HL-60/S4 treated with retinoic acid at 250 ng/mL for 4 days and 3 days (cell line): ENCODE measurements around the gene TXNL4A.
"Not testable (repeated sequence)": the region's sequence is repeated elsewhere in the genome, so short reads cannot be mapped to it uniquely, and the experiment has no call there.

Experiments used
- in situ Hi-C: fragments of 300-500 bp; cut with MboI; formaldehyde crosslinking; loops from 2 replicates; pipeline ENCODE4 v1.7.0; 2022; ENCODE audit warnings: low sequenced_read_pairs

TXNL4A gene

DNA sequence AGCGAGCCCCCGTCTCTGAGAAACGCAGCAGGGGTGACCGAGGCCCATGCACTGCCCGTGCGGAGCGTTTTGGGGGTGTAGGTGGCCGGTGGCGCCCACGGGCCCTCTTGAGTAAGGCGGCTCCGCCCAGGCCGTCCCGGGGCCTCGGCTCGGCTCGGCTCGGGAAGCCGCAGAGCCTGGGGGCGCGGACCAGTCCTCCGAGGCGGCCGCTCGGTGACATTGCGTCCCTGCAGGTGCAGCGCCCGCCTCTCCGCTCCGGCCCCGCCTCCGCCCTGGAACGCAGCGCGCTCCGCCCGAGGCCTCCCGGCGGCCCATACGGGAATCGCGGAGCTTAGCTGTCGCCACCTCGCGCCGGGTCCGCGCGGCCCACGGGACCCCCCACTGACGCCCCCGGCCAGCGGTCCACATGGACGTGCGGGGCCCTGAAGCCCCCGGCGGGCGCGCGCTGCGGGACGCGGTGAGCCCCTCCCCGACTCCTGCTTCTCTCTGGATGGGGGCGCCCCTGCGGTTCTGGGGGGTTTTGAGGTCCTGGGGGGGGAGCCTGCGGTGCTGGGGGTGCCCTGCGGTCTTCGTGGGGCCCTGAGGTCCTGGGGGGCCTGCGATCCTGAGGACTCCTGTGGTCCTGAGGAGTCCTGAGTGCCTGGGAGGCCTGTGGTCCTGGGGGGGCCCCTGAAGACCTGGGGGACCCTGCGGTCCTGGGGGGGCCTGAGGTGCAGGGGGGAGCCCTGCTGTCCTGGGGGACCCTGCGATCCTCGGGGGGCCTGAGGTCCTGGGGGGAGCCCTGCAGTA is 23.8 kb downstream of the TXNL4A start, which contains the start of gene HSBP1L1:
HSBP1L1 (plus strand) TSS at position 314 of the 789 bp plus-strand sequence; CDS start at position 407, 93 bp downstream.
- in situ Hi-C loops, result no loop called here

DNA sequence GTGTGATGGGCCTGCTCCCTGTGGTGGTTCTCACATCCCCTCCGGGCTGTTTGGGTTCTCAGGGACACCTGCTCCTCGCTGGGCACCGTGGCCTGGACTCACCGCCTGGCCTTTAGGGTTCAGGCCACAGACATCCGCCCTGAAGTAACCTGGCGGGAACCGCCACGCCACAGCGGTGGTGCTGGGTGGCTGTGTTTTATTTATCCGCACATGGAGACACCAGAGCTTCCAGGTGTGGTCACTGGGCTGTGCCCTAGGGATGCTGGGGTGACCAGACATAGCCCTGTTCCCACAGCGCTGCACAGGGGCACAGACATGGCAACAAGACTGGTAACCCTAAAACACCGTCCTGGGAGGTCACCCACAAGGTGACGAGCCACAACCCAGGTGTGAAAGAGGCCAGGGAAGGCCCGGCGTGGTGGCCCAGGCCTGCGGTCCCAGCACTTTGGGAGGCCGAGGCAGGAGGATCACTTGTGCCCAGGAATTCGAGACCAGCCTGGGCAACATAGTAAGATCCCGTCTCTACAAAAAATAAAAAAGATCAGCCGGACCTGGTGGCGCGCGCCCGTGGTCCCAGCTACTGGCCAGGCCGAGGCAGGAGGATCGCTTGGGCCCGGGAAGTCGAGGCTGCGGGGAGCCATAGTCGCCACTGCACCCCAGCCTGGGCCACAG is 24.6 kb downstream of the TXNL4A start:
- in situ Hi-C loops, result no loop called here

DNA sequence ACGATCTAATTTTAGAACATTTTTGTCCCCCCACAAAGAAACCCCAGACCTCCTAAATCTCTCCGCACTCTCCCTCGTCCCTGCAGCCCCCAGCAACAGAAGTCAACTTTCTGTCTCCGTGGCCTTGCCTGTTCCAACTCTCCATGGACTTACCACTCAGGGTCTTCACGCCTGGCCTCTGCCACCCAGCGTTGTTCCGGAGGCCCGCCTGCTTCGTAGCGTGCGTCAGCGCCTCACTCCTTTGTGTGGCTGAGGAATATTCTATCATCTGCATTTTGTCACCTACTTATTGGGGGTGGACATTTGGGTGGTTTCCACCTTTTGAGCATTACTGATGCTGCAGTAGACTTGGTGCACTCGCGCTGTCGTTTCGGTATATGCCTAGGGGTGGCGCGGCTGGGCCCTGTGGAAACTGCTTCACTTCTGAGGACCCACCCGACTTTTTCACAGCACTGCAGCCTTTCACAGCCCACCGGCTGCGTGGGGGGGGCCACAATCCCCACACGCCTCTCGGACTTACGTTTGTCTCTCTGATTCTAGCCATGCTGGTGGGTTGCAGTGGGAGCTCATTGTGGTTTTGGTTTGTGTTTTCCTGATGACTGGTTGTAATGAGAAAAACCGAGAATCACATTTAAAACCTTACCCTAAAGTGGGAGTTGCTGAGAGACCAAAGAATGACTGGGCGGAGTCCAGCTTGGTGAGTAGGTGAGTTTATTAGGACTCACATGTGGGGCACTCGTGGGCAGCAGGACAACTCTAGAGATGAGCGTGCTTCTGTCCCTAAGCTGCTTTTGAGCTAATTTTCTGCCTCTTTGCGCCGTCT is 25.3 kb downstream of the TXNL4A start:
- in situ Hi-C loops, result no loop called here

DNA sequence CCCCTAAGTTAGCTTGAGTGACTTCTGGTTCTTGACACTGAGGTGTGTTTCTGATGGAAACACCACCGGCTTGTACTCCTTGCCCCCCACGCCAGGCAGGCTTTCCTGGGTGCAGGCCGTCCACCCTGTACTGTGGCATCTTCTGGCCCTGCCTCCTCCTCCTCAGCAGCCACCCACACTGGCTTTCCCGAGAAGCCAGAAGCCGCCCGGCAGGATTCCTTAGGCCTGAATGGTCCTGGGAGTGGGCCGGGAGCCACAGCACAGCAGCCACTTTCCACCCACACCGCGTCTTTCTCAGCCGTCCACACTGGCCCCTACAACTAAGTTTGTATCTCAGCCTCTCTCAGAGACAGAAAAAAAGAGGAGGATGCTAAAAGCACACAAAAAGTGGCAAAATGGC is 26.1 kb downstream of the TXNL4A start:
- in situ Hi-C loops, result no loop called here

DNA sequence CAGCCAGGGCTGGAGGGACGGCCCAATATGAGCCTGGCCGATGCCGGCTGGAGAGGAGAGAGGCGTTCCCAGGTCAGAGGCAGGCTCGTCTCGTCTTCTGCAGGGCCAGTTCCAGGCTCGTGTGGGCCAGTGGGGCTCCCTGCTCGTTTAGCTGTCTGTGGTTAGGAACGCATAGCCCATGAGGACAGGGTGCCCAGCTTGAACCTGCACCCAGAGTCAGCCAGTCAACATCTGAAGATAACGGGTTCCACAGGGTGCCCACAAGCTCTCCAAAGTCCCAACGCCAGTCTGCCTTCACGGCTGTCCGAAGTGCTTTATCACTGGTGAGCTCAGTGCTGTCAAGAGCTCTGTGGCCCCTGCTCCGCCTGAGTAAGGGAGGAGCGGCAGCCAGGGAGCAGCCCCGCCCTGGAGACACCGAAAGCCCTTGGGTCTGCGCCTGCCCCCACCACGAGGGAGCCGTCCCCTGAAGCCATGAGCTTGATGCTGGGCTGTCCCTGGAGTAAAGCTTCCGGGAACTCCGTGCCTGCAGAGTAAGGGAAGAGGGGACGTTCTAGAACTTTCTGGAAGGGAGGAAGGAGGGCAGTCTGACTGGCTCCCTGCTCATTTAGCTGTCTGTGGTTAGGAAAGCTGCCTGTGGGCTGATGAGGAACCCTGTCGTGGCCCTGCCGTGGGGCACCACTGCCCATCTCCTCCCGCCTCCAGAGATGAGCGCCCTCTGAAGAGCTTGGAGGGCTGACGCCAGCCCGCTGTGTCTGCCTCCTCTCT is 26.7 kb downstream of the TXNL4A start:
- in situ Hi-C loops, result no loop called here

DNA sequence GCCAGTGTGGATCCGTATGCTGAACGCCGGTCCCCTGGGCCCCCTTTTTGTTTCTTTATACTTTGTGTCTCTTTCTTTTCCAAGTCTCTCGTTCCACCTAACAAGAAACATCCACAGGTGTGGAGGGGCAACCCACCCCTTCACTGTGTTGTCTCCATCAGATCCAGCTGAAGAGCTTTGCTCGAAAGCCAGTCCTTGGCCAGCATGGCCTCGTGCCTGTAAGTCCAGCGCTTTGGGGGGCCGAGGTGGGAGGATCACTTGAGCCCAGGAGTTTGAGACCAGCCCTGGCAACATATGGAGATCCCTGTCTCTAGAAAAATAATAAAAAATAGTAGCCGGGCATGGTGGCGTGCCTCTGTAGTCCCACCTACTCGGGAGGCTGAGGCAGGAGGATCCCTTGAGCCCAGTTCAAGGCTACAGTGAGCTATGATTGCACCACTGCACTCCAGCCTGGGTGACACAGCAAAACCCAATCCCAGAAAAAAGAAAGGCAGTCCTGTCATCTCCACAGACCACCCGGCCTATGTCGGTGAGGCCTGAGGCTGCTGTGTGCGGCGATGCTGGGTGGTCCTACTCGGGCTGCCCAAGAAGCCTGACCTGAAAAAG is 27.3 kb downstream of the TXNL4A start:
- in situ Hi-C loops, result no loop called here

DNA sequence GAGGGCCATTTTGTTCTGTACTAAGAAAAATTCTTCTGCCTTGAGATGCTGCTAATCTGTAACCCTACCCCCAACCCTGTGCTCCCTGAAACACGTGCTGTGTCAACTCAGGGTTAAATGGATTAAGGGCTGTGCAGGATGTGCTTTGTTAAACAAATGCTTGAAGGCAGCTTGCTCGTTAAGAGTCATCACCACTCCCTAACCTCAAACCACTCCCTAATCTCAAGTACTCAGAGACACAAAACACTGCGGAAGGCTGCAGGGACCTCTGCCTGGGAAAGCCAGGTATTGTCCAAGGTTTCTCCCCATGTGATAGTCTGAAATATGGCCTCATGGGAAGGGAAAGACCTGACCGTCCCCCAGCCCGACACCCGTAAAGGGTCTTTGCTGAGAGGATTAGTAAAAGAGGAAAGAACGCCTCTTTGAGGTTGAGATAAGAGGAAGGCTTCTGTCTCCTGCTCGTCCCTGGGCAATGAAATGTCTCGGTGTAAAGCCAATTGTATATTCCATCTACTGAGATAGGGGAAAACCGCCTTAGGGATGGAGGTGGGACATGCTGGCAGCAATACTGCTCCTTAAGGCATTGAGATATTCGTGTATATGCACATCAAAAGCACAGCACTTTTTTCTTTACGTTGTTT is 28.1 kb downstream of the TXNL4A start:
- in situ Hi-C loops, result not testable (repeated sequence)

DNA sequence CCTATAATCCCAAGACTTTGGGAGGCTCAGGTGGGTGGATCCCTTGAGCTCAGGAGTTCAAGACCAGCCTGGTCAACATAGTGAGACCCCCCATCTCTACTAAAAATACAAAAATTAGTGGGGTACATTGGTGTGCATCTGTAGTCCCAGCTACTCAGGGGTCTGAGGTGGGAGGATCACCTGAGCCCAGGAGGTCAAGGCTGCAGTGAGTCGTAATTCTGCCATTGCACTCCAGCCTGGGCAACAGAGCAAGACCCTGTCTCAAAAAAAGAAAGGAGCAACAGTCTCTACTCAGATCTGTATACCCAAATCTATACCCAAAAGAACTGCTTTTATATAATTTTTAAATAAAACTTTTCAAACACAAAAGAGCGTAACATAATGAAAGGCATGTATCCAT is 29.4 kb downstream of the TXNL4A start:
- in situ Hi-C loops, result no loop called here

DNA sequence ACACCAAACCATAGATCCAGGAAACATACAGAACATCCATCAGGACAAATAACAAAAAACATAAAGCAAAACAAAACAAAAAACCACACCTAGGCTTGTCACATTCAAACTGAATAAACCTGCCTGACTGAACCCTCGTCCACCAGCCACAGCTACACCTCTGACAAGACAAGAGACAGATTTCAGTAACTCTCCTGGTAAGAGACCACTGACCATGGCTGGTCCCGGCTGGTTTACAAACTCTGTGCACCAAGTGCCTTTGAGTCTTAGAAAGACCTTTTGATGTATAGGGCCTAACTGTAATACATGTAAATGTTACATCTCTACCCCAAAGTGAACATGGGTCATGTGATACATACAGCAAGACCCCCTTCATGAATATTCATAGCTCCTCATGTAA is 32.1 kb downstream of the TXNL4A start:
- in situ Hi-C loops, result no loop called here

DNA sequence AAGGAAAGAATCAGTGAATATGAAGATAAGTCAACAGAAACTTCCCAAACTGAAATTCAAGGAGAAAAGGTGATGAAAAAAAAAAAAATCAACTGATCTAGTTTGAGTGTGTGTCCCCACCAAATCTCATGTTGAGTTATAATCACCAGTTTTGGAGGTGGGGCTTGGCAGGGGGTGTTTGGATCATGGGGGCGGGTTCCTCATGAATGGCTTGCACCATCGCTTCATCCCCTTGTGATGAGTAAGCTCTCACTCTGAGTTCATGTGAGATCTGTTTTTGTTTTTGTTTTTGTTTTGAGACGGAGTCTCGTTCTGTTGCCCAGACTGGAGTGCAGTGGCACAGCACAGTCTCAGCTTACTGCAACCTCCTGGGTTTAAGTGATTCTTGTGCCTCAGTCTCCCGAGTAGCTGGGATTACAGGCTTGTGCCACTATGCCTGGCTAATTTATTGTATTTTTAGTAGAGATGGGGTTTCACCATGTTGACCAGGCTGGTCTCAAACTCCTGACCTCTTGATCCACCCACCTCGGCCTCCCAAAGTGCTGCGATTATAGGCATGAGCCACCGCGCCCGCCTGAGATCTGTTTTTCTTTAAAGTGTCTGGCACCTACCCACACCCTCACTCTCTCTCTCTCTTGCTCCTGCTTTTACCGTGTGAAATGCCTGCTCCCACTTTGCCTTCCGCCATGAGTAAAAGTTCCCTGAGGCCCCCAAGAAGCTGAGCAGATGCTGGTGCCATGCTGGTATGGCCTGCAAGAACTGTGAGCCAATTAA is 32.9 kb downstream of the TXNL4A start:
- in situ Hi-C loops, result no loop called here

DNA sequence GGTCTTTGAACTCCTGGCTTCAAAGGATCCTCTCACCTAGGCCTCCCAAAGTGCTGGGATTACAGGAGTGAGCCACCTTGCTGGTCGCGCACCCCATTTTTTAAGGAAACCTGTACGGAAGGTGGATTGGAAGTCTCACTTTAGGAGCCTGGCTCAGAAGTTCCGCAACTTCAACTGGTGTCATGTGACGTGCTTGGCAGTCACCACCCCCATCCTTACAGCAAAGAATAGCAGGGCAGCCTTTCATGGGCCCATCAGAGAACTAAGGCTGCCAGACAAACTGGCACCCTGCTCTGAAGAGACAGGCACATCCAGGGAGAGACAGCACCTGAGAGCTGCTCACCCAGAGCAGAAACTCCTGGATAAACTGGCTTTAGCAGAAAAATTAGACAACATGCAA is 33.6 kb downstream of the TXNL4A start:
- in situ Hi-C loops, result no loop called here

DNA sequence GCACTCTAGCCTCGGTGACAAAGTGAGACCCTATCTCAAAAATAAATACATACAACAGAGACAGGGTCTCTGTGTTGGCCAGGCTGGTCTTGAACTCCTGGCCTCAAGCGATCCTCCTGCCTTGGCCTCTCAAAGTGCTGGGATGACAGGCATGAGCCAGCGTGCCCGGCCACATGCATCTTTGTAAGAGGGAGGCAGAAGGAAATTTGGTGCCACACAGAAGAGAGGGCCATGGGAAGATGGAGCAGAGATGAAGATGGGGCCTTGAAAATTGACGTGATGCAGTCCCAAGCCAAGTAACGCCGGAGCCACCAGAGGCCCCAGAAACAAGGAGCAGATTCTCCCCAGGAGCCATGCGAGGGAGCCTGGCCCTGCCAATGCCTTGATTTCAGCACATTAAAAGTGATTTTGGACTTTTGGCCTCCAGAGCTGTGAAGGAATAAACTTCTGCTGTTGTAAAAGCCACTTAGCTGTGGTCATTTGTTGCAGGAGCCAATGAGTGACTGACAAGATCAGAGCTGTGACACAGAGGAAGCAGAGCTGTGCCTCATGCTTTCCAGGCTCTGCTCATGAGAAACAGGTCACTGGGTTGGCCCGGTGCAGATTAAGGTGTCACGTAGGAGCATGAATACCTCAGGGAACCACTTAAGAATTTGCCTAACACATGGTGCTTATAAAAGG is 34.3 kb downstream of the TXNL4A start:
- in situ Hi-C loops, result no loop called here

DNA sequence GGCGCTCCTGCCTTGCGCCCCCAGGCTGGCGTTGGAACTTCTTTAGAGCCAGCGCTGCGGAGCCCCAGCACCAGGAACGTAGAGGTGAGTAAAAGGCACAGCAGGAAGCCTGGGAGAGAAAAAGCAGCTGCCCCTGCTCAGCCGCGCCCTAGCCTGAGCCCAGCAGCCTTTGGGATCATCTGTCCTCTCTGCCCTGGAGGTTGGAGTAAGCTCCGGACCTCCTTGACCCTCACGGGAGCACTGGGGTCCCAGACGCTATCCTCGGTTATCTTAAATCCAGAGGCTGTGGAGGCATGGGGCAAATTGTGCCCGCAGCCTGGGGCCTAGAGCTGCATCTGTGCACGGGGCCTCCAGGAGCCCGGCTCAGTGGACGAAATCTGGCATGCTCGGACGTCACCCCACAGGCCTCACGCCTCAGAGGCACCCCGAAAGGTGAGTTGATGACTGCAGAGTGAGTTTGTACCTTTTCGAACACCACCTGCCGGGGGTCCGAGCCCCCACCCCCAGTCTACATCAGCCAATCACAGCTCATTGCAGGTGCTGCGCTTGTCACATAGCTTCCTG is 35.3 kb downstream of the TXNL4A start:
- in situ Hi-C loops, result no loop called here

DNA sequence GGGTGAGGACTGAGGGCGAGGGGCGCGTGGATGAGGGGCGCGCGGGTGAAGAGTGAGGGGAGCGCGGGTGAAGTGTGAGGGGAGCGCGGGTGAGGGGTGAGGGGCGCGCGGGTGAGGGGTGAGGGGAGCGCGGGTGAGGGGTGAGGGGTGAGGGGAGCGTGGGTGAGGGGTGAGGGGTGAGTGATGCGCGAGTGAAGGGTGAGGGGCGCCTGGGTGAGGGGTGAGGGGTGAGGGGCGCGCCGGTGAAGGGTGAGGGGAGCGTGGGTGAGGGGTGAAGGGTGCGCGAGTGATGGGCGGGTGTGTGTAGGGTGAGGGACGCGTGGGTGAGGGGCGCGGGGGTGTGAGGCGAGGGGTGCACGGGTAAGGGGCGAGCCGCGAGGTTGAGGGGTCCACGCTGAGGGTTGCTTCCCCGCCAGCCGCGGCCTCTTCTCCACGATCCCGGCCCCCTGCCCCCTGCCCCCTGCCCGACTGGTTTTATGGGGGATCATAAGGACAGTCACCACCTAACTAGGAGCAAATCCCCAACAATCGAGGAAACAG is 35.8 kb downstream of the TXNL4A start:
- in situ Hi-C loops, result no loop called here

DNA sequence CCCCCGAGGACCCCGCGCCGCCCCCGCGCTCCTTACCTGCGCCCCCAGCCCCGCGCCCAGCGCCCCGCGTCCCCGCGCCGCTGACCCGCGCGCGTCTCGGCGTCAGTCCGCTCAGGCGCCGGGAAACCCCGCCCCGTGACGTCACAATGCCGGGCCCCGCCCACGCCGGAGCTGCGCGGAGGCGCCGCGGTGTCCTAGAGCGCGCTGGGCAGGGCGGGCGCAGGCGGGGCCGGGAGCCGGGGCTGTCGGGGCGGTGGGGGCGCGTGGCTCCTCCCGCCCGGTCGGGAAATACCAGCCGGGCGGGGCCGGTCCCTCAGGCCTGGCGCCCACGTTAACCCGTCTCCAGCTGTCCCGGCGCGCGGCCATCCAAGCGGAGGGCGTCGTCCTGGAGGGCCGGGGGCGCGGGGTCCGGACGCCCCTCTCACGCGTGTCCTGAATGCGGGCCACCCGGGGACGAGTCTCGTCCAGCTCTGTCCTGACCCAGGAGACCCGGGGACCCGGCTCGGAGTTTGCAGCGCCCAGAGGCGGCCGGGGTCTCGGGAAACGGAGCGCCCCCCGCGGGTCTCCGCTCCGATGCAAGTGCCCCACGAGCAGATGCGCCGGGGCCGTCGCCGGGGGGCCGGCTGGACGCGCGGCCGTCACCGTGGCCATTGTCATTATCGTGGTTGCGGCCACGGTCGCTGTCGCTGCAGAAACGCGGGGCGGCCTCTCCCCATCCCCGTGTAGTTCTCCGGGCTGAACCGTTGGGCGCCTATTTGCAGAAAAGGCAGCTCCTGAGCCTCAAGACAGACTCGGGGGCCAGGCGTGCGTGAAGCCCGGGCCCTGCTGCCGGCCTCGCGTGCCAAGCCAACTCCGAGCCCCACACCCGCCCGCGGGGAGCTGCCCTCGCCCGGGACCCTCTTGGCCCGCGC is 36.6 kb downstream of the TXNL4A start, which contains the start of gene SLC66A2:
SLC66A2 (minus strand) TSS at position 109 of the 911 bp plus-strand sequence. CDS start 727 bp downstream, outside the sequence.
- in situ Hi-C loops, result no loop called here

DNA sequence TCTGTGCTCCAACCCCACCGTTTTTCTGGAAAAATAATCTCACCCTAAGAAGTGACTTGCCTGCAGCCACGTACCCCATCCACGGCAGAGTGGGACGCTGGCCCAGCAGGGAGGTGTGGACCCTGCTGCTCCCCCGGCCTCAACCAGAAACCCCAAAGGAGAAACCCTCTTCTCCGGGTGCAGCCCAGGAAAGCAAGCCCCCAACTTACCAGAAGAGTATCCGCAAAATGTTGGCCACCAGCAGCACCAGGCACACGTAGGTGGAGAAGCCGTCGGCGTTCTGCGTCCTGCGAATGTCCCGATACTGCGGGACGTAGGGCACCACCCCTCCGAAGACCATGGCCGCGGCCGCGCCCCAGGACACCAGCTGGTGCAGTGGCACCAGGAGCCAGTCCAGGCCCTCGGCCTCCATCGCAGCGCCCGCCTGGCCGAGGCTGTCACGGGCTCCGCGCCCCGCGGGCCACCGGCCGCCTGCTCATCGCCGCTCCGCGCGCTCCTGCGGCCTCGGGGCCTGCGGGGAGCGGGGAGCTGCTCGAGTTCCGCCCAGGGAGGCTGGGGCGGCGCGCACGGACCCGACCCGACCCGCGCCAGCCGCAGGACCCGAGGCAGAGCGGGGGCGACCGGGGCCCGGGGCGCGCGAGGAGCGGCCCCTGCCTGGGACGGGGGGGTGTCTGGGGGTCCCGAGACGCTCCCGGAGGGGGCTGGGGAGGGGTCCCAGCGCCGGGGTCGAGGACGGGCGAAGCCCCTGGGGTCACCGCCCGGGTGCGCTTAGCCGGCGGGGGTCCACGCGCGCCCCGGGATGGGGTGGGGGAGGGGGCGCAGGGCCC is 37.6 kb downstream of the TXNL4A start:
- in situ Hi-C loops, result no loop called here
